ENCODE data around the gene KHDRBS1. TPM values are rescaled to one million over a fixed set of nuclear protein-coding genes. Genes with fewer than 3 reads are reported as not detected.

Gene KHDRBS1
- total and polyA plus RNA-seq, 2 experiments from 2014 or later = 191 to 251 TPM

GRCh38 chr1:31981972-31982371 lies 31.7 kb upstream of the KHDRBS1 start (continued):
- TF ChIP-seq ZNF462 (CRISPR knock-in tag; IDR thresholded peaks at IDR 0.05) (no peak), EZH2 (IDR thresholded peaks at IDR 0.05; ENCODE audit: low read depth, unreplicated experiment) (no peak), EZH2phosphoT487 (IDR thresholded peaks at IDR 0.05; ENCODE audit: unreplicated experiment) (no peak), POLR2AphosphoS5 (IDR thresholded peaks at IDR 0.05; ENCODE audit: low read depth) (no peak), REST (IDR thresholded peaks at IDR 0.05; ENCODE audit: unreplicated experiment) (no peak)

Measured in GM23338 (cell line).